HCT116 (cell line): ENCODE data around the gene RALGAPA1.

ENCODE experiments used
- EZH2 ChIP-seq: fragments of 200-600 bp; sonication (generic); IDR thresholded peaks from 2 replicates; pipeline ENCODE4 v1.6.1; 2017; ENCODE audit warnings: antibody characterized with exemption, mixed run types
- TF ChIP-seq, protein P1 (sequence below), 3 experiments: fragments of 200-600 bp in 1 of 3; sonication (generic) in 1 of 3; IDR thresholded peaks in 2 of 3; conservative IDR thresholded peaks in 1 of 3; 2 replicates each; pipeline ENCODE4 v1.5.1; 2012 to 2017; ENCODE audit warnings: low read depth in 2 of 3, low read length in 2 of 3, antibody characterized with exemption in 1 of 3, borderline replicate concordance in 1 of 3, control low read depth in 1 of 3, mild to moderate bottlenecking in 1 of 3, mixed read lengths in 1 of 3, mixed run types in 1 of 3, moderate library complexity in 1 of 3; ENCODE audit not compliant: insufficient read depth in 1 of 3

DNA sequence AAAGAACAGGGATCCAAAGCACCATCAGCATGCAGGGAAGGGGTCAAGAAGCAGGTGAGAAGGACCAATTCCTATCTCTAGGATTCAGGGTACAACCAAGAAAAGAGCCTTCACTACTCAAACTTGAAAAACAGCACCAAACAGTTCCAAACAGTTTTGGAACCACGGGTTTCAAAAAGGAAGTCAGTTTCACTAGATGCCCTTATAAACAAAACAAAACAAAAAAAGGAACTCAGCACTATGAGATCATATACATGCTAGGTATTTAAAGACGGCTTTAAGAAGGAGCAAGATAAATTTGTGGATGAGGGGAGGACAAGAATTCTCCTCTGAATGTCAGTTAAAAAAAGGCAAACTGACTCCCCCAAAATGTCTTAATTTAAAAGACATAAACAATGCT is 269.1 kb downstream of the RALGAPA1 start:
- TF ChIP-seq EZH2: no peak
- TF ChIP-seq, protein P1, sequence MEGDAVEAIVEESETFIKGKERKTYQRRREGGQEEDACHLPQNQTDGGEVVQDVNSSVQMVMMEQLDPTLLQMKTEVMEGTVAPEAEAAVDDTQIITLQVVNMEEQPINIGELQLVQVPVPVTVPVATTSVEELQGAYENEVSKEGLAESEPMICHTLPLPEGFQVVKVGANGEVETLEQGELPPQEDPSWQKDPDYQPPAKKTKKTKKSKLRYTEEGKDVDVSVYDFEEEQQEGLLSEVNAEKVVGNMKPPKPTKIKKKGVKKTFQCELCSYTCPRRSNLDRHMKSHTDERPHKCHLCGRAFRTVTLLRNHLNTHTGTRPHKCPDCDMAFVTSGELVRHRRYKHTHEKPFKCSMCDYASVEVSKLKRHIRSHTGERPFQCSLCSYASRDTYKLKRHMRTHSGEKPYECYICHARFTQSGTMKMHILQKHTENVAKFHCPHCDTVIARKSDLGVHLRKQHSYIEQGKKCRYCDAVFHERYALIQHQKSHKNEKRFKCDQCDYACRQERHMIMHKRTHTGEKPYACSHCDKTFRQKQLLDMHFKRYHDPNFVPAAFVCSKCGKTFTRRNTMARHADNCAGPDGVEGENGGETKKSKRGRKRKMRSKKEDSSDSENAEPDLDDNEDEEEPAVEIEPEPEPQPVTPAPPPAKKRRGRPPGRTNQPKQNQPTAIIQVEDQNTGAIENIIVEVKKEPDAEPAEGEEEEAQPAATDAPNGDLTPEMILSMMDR (IDR thresholded peaks at IDR 0.05 in 2 of 3, conservative IDR thresholded peaks at IDR 0.05 in 1 of 3; ENCODE audit: borderline replicate concordance in 1 of 3, insufficient read depth in 1 of 3, low read depth in 2 of 3, low read length in 2 of 3): no peak
